Esophagus muscularis mucosa (tissue), 4 donors: Measurements from ENCODE around the gene TIGAR. TPM values are rescaled to one million over a fixed set of nuclear protein-coding genes. Genes with fewer than 3 reads are reported as not detected.

Source experiments
- DNase-seq: peaks from one replicate; pipeline ENCODE4 v3.0.0-alpha.2; 2017; ENCODE audit errors: extremely low spot score
- H3K27ac ChIP-seq, 4 donors: fragments of 200-600 bp; sonication (generic); replicated peaks in 1 of 4; 1 replicate in 3 of 4; 2 replicates in 1 of 4; pipeline ENCODE4 v1.5.1; 2016 to 2019; ENCODE audit warnings: mild to moderate bottlenecking in 1 of 4
- H3K27me3 ChIP-seq, 4 donors: fragments of 200-600 bp; sonication (generic); one replicate each; pipeline versions ENCODE4 v1.5.1 to v1.6.0; 2016 to 2019
- H3K36me3 ChIP-seq, 4 donors: fragments of 200-600 bp; sonication (generic); one replicate each; pipeline ENCODE4 v1.5.1; 2016 to 2019
- H3K4me1 ChIP-seq, 4 donors: fragments of 200-600 bp; sonication (generic); one replicate each; pipeline ENCODE4 v1.5.1; 2016 to 2019
- H3K4me3 ChIP-seq, 4 donors: fragments of 200-600 bp; sonication (generic); 1 replicate in 2 of 4; 2 replicates in 2 of 4; pipeline ENCODE4 v1.5.1; 2016 to 2019; ENCODE audit warnings: mild to moderate bottlenecking in 4 of 4, moderate library complexity in 1 of 4
- H3K9me3 ChIP-seq, 4 donors: fragments of 200-600 bp; sonication (generic); 1 replicate in 3 of 4; 2 replicates in 1 of 4; pipeline ENCODE4 v1.5.1; 2016 to 2019
- EP300 ChIP-seq: sonication (generic); formaldehyde crosslinking; IDR thresholded peaks from one replicate; pipeline ENCODE4 v1.6.1; 2017; ENCODE audit warnings: antibody characterized with exemption
- POLR2A ChIP-seq: fragments of 450-650 bp; IDR thresholded peaks from one replicate; pipeline ENCODE4 v1.6.1; 2017; ENCODE audit warnings: antibody characterized with exemption, moderate library complexity, mild to moderate bottlenecking, low read depth
- POLR2AphosphoS5 ChIP-seq, 2 donors: sonication (generic); formaldehyde crosslinking; IDR thresholded peaks; one replicate each; pipeline ENCODE4 v1.6.1; 2017; ENCODE audit warnings: antibody characterized with exemption in 2 of 2
- WGBS: methylation state at CpG from one replicate; pipeline ENCODE4 v1.1.5; 2018; 5-methylcytosine and 5-hydroxymethylcytosine counted together
- intact Hi-C: fragments of 100-400 bp; cut with DNase I; formaldehyde crosslinking; loops from one replicate; pipeline ENCODE4 v1.15.1; 2023
- total RNA-seq, 4 donors: library from RNA; depleted of rRNA; stranded (reverse); fragments of >200 nt; gene quantifications; one replicate each; pipeline versions ENCODE4 v1.1.0 to v1.2.1, GENCODE V29; 2016
- TF ChIP-seq, protein P1 (sequence below), 3 experiments: fragments of 200-600 bp in 2 of 3; fragments of 450-650 bp in 1 of 3; sonication (generic) in 2 of 3; IDR thresholded peaks; one replicate each; pipeline ENCODE4 v1.5.1; 2017 to 2019; ENCODE audit warnings: antibody characterized with exemption in 3 of 3, mild to moderate bottlenecking in 2 of 3, moderate library complexity in 1 of 3

TIGAR gene
- total RNA-seq, 4 donors from 2014 or later, result 6.6 to 7.6 (median 7.4) TPM

DNA sequence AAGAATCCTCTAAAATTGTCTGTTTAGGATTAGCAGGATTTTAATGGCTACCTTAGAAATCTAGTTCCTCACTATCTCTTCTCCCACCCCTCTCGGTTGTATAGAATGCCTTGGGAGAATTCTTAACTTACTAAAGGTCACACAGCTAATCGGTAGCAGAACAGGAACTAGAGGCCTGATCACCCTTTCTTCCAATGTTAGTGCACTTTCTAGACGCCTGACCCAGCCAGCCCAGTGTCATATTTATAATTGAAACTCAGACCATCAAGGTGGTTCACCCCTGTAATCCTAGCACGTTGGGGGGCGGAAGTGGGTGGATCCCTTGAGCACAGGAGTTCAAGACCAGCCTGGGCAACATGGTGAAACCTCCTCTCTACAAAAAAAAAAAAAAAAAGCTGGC, 1.7 kb downstream of the TIGAR start:
- Histone ChIP-seq H3K4me3 (peak overlapping the region in 1 of 4 donors; percentile 86), H3K27me3 (no peaks in the 10 kb centered on the region), H3K36me3 (no peaks in the 10 kb centered on the region), H3K27ac (no peak overlapping the region), H3K4me1 (peaks cover 12 to 59% (median 50%) of the 10 kb centered on the region in 4 donors), H3K9me3 (no peaks in the 10 kb centered on the region)
- WGBS, result 72% methylated on average over 5 of the region's 5 CpGs
- DNase-seq, result no peak
- intact Hi-C loops, result no loop called here
- TF ChIP-seq EP300, result no peak
- no peak for TF ChIP-seq POLR2A
- TF ChIP-seq, protein P1, sequence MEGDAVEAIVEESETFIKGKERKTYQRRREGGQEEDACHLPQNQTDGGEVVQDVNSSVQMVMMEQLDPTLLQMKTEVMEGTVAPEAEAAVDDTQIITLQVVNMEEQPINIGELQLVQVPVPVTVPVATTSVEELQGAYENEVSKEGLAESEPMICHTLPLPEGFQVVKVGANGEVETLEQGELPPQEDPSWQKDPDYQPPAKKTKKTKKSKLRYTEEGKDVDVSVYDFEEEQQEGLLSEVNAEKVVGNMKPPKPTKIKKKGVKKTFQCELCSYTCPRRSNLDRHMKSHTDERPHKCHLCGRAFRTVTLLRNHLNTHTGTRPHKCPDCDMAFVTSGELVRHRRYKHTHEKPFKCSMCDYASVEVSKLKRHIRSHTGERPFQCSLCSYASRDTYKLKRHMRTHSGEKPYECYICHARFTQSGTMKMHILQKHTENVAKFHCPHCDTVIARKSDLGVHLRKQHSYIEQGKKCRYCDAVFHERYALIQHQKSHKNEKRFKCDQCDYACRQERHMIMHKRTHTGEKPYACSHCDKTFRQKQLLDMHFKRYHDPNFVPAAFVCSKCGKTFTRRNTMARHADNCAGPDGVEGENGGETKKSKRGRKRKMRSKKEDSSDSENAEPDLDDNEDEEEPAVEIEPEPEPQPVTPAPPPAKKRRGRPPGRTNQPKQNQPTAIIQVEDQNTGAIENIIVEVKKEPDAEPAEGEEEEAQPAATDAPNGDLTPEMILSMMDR (IDR thresholded peaks at IDR 0.05), result no peak
- no peak for TF ChIP-seq POLR2AphosphoS5 (IDR thresholded peaks at IDR 0.05)

DNA sequence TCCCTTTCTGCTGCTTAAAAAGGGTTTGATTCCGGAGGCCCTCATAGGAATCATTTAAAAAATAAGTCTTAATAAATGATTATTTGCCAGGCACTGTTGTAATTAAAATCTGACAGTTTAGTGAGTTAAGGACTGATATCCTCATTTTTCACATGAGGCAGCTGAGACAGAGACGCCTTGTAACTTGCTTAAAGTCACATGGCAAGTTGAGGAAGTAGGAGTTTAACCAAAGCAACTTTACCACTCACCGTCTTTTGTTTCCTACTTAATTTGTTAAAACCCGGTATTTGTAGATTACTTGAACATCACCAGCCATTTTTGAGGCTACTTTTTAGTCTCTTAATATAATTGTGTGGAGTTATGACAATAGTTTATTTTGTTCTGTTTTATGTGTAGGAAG, 2.4 kb downstream of the TIGAR start:
- no peak for DNase-seq
- no peaks in the 10 kb centered on the region for H3K27me3 ChIP-seq
- H3K4me3 ChIP-seq, result no peak overlapping the region
- TF ChIP-seq POLR2AphosphoS5 (IDR thresholded peaks at IDR 0.05) (no peak), POLR2A (no peak), EP300 (no peak)
- TF ChIP-seq, protein P1 (IDR thresholded peaks at IDR 0.05), result no peak
- intact Hi-C loops, result no loop called here
- H3K27ac ChIP-seq, result no peak overlapping the region
- WGBS, result 80% methylated on average over 4 of the region's 4 CpGs
- no peaks in the 10 kb centered on the region for H3K36me3 ChIP-seq
- H3K9me3 ChIP-seq, result no peaks in the 10 kb centered on the region
- H3K4me1 ChIP-seq, result peaks cover 12 to 61% (median 50%) of the 10 kb centered on the region in 4 donors

DNA sequence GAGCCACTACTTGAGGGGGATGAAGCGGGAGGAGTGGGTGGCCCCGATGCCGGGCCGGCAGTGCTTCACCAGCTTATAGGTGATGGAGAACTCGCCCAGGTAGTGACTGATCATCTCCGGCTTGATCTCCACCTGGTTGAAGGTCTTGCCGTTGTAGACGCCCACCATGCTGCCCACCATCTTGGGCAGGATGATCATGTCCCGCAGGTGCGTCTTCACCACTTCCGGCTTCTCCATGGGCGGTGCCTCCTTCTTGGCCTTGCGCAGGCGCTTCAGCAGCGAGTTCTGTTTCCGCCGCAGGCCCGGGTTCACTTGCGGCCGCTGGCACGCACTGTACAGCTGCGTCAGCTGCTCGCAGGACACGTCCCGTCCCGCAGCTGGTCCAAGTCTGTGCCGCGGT, 3.4 kb downstream of the TIGAR start:
- H3K27ac ChIP-seq, result no peak overlapping the region
- 97% methylated on average over 27 of the region's 28 CpGs for WGBS
- TF ChIP-seq POLR2A, result no peak
- no peak for TF ChIP-seq EP300
- TF ChIP-seq, protein P1 (IDR thresholded peaks at IDR 0.05), result no peak
- no peak for TF ChIP-seq POLR2AphosphoS5 (IDR thresholded peaks at IDR 0.05)
- H3K4me1 ChIP-seq, result peaks cover 12 to 61% (median 53%) of the 10 kb centered on the region in 4 donors
- intact Hi-C loops, result no loop called here
- no peaks in the 10 kb centered on the region for H3K27me3 ChIP-seq
- no peak overlapping the region for H3K4me3 ChIP-seq
- DNase-seq, result no peak
- no peaks in the 10 kb centered on the region for H3K9me3 ChIP-seq
- no peaks in the 10 kb centered on the region for H3K36me3 ChIP-seq

DNA sequence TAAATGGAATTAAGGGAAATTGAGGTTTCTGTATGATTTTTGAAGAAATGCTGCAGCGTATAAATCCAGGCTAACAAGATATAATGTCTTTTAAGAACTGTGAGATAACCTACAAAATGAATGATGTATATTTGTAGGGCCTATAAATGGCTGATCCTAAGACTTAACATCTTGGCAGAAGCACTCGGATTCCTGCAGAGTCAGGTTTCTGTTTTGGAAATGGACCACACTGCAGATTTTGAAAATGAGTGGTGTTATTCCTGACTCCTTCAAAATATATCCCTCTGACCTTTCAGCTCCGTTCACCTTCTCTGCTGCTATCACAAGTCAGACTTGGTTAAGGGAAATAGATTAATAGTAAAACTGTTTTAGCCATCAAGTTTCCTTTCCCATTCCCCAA, 5.0 kb downstream of the TIGAR start:
- no peaks in the 10 kb centered on the region for H3K27me3 ChIP-seq
- H3K9me3 ChIP-seq, result no peaks in the 10 kb centered on the region
- H3K4me3 ChIP-seq, result no peak overlapping the region
- 43% methylated on average over 3 of the region's 3 CpGs for WGBS
- intact Hi-C loops, result no loop called here
- no peaks in the 10 kb centered on the region for H3K36me3 ChIP-seq
- TF ChIP-seq POLR2AphosphoS5 (IDR thresholded peaks at IDR 0.05) (no peak), EP300 (no peak), POLR2A (no peak)
- TF ChIP-seq, protein P1 (IDR thresholded peaks at IDR 0.05), result no peak
- peaks cover 12 to 65% (median 55%) of the 10 kb centered on the region in 4 donors for H3K4me1 ChIP-seq
- peak overlapping the region; percentile 18 to 69 (median 54) for H3K27ac ChIP-seq
- no peak for DNase-seq

DNA sequence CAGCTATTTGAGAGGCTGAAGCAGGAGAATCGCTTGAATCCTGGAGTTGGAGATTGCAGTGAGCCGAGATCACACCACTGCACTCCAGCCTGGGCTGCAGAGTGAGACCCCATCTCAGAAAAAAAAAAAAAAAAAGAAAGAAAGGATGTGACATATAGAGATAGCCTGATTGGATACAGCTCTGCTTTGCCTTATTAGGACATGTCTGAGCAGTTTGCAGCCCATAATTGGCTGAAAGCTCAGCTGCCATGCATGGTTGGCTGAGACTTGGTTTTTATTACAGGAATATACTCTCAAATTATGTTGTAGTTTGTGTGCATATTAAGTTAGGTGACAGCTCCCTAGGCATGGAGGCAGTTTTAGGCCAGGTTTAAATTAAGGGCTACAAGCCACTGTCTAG, 6.3 kb downstream of the TIGAR start:
- no peaks in the 10 kb centered on the region for H3K36me3 ChIP-seq
- H3K27ac ChIP-seq, result peak overlapping the region; percentile 18 to 69 (median 54)
- TF ChIP-seq POLR2A (no peak), EP300 (no peak), POLR2AphosphoS5 (IDR thresholded peaks at IDR 0.05) (no peak)
- TF ChIP-seq, protein P1 (IDR thresholded peaks at IDR 0.05), result no peak
- intact Hi-C loops, result no loop called here
- no peaks in the 10 kb centered on the region for H3K9me3 ChIP-seq
- H3K4me3 ChIP-seq, result no peak overlapping the region
- no peaks in the 10 kb centered on the region for H3K27me3 ChIP-seq
- peaks cover 6 to 62% (median 49%) of the 10 kb centered on the region in 4 donors for H3K4me1 ChIP-seq
- no peak for DNase-seq
- WGBS, result 100% methylated on average over 2 of the region's 2 CpGs
